Measurements from ENCODE around the gene SCN1B.

DNA sequence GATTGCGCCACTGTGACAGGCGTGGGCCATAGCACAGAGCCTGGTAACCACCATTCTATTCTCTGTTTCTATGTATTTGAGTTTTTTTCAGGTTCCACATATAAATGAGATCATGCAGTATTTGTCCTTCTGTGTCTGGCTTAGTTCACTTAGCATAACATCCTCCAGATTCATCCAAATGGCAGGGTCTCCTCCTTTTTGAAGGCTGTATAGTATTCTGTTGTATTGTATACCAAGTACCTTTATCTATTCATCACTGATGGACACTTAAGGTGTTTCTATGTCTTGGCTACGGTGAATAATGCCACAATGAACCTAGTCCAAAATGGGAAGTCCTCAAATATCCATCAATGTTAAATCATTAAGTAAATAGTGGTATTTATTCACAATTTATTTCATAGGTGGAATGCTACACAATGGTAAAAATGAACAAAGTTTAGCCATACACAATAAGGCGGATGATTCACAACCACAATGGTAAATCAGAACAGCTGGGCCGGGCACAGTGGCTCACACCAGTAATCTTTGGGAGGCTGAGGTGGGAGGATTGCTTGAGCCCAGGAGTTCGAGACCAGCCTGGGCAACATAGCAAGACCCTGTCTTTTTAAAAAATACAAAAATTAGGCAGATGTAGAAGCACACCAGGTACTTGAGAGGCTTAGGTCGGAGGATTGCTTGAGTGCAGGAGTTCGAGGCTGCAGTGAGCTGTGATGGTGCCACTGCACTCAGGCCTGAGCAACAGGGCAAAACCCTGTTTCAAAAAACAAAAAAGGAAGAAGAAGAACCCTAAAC lies 38.5 kb upstream of the SCN1B start:
- TF ChIP-seq HNRNPH1 (optimal IDR thresholded peaks at IDR 0.05; ENCODE audit: low read depth, low read length) (no peak), ZNF232 (CRISPR knock-in tag; IDR thresholded peaks at IDR 0.05; ENCODE audit: borderline replicate concordance) (no peak), TAF1 (CRISPR knock-in tag; IDR thresholded peaks at IDR 0.05) (no peak), FOXO1 (CRISPR knock-in tag; IDR thresholded peaks at IDR 0.05) (no peak), CBFB (CRISPR knock-in tag; IDR thresholded peaks at IDR 0.05) (no peak), ZMAT3 (CRISPR knock-in tag; conservative IDR thresholded peaks at IDR 0.05) (no peak)
- TF ChIP-seq, protein P1, sequence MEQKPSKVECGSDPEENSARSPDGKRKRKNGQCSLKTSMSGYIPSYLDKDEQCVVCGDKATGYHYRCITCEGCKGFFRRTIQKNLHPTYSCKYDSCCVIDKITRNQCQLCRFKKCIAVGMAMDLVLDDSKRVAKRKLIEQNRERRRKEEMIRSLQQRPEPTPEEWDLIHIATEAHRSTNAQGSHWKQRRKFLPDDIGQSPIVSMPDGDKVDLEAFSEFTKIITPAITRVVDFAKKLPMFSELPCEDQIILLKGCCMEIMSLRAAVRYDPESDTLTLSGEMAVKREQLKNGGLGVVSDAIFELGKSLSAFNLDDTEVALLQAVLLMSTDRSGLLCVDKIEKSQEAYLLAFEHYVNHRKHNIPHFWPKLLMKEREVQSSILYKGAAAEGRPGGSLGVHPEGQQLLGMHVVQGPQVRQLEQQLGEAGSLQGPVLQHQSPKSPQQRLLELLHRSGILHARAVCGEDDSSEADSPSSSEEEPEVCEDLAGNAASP (CRISPR knock-in tag; IDR thresholded peaks at IDR 0.05; ENCODE audit: borderline replicate concordance): no peak
- TF ChIP-seq, protein P2, sequence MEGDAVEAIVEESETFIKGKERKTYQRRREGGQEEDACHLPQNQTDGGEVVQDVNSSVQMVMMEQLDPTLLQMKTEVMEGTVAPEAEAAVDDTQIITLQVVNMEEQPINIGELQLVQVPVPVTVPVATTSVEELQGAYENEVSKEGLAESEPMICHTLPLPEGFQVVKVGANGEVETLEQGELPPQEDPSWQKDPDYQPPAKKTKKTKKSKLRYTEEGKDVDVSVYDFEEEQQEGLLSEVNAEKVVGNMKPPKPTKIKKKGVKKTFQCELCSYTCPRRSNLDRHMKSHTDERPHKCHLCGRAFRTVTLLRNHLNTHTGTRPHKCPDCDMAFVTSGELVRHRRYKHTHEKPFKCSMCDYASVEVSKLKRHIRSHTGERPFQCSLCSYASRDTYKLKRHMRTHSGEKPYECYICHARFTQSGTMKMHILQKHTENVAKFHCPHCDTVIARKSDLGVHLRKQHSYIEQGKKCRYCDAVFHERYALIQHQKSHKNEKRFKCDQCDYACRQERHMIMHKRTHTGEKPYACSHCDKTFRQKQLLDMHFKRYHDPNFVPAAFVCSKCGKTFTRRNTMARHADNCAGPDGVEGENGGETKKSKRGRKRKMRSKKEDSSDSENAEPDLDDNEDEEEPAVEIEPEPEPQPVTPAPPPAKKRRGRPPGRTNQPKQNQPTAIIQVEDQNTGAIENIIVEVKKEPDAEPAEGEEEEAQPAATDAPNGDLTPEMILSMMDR (CRISPR knock-in tag; IDR thresholded peaks at IDR 0.05): no peak
- TF ChIP-seq, protein P3, sequence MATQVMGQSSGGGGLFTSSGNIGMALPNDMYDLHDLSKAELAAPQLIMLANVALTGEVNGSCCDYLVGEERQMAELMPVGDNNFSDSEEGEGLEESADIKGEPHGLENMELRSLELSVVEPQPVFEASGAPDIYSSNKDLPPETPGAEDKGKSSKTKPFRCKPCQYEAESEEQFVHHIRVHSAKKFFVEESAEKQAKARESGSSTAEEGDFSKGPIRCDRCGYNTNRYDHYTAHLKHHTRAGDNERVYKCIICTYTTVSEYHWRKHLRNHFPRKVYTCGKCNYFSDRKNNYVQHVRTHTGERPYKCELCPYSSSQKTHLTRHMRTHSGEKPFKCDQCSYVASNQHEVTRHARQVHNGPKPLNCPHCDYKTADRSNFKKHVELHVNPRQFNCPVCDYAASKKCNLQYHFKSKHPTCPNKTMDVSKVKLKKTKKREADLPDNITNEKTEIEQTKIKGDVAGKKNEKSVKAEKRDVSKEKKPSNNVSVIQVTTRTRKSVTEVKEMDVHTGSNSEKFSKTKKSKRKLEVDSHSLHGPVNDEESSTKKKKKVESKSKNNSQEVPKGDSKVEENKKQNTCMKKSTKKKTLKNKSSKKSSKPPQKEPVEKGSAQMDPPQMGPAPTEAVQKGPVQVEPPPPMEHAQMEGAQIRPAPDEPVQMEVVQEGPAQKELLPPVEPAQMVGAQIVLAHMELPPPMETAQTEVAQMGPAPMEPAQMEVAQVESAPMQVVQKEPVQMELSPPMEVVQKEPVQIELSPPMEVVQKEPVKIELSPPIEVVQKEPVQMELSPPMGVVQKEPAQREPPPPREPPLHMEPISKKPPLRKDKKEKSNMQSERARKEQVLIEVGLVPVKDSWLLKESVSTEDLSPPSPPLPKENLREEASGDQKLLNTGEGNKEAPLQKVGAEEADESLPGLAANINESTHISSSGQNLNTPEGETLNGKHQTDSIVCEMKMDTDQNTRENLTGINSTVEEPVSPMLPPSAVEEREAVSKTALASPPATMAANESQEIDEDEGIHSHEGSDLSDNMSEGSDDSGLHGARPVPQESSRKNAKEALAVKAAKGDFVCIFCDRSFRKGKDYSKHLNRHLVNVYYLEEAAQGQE (IDR thresholded peaks at IDR 0.05; ENCODE audit: borderline replicate concordance in 1 of 2, low read depth in 1 of 2, low read length in 2 of 2): no peak
